OCI-LY7 (cell line): ENCODE data around the gene MTHFD2L. TPM values are rescaled to one million over a fixed set of nuclear protein-coding genes. Genes with fewer than 3 reads are reported as not detected.

ENCODE experiments used
- BruUV-seq: library from RNA; stranded (reverse); fragments of 400-500 nt; replicated peaks from 2 replicates; lab custom pipeline; 2021; lab: Mats Ljungman, UMichigan
- CTCF ChIA-PET: fragments of 300-600 bp; sonication (Branson Sonifier 250); formaldehyde crosslinking; loops from one replicate; lab custom pipeline; 2022; ENCODE audit warnings: antibody characterized with exemption; ENCODE audit not compliant: unreplicated experiment; lab: Charles Lee
- POLR2A ChIA-PET: fragments of 300-600 bp; sonication (Branson Sonifier 250); formaldehyde crosslinking; loops from one replicate; lab custom pipeline; 2022; ENCODE audit warnings: antibody characterized with exemption; lab: Charles Lee
- DNase-seq: peaks from one replicate; pipeline ENCODE4 v3.0.0-alpha.2; 2015; ENCODE audit warnings: low spot score
- H2AFZ ChIP-seq: fragments of 200-600 bp; sonication (generic), shearing (Covaris generic); 2 replicates; pipeline ENCODE4 v1.6.1; 2014; ENCODE audit warnings: mild to moderate bottlenecking, antibody characterized with exemption, low read length, moderate library complexity
- H3K27ac ChIP-seq: fragments of 200-600 bp; sonication (generic); 2 replicates; pipeline ENCODE4 v1.5.1; 2014; ENCODE audit warnings: mixed run types, low read depth, mild to moderate bottlenecking, moderate library complexity, low read length, inconsistent platforms; ENCODE audit not compliant: poor library complexity, severe bottlenecking
- H3K36me3 ChIP-seq: fragments of 200-600 bp; sonication (generic); 2 replicates; pipeline ENCODE4 v1.6.1; 2014; ENCODE audit warnings: mild to moderate bottlenecking, antibody characterized with exemption, low read length, moderate library complexity, mixed read lengths; ENCODE audit not compliant: insufficient read depth
- H3K4me1 ChIP-seq: fragments of 200-600 bp; sonication (generic); 2 replicates; pipeline ENCODE4 v1.5.1; 2014; ENCODE audit warnings: mild to moderate bottlenecking, low read length; ENCODE audit not compliant: insufficient read depth, poor library complexity, severe bottlenecking
- H3K4me2 ChIP-seq: fragments of 200-600 bp; sonication (generic); 2 replicates; pipeline ENCODE4 v1.6.1; 2014; ENCODE audit warnings: mild to moderate bottlenecking, low read length
- H3K4me3 ChIP-seq: fragments of 200-600 bp; sonication (generic); 2 replicates; pipeline ENCODE4 v1.5.1; 2014; ENCODE audit warnings: mild to moderate bottlenecking, low read depth, low read length; ENCODE audit not compliant: poor library complexity, severe bottlenecking
- H3K79me2 ChIP-seq: fragments of 200-600 bp; sonication (generic); 2 replicates; pipeline ENCODE4 v1.6.1; 2016; ENCODE audit warnings: low read depth, mild to moderate bottlenecking, low read length, moderate library complexity, mixed read lengths; ENCODE audit not compliant: insufficient read depth
- H3K9me2 ChIP-seq: fragments of 200-600 bp; sonication (generic); 2 replicates; pipeline ENCODE4 v1.6.1; 2016; ENCODE audit warnings: mild to moderate bottlenecking, low read length, mixed read lengths; ENCODE audit not compliant: insufficient read depth
- H3K9me3 ChIP-seq: fragments of 200-600 bp; sonication (generic); 2 replicates; pipeline ENCODE4 v1.6.1; 2014; ENCODE audit warnings: mild to moderate bottlenecking, mixed run types, low read length, mixed read lengths
- H4K20me1 ChIP-seq: fragments of 200-600 bp; sonication (generic); 2 replicates; pipeline ENCODE4 v1.6.1; 2014; ENCODE audit warnings: mild to moderate bottlenecking, antibody characterized with exemption, low read length, moderate library complexity, mixed read lengths; ENCODE audit not compliant: insufficient read depth
- EZH2phosphoT487 ChIP-seq: fragments of 200-600 bp; sonication (generic); IDR thresholded peaks from 2 replicates; pipeline ENCODE4 v1.6.1; 2018; ENCODE audit warnings: low read depth, borderline replicate concordance, mild to moderate bottlenecking, mixed run types, antibody characterized with exemption, low read length, moderate library complexity, mixed read lengths
- intact Hi-C: fragments of 100-400 bp; cut with micrococcal nuclease; formaldehyde crosslinking; loops from one replicate; pipeline ENCODE4 v1.10.0; 2022; ENCODE audit not compliant: unreplicated experiment
- total RNA-seq, 2 experiments: library from RNA; depleted of rRNA in 1 of 2; stranded (reverse); fragments of >200 nt in 1 of 2; shearing (Covaris generic) in 1 of 2; gene quantifications; 2 replicates each; pipeline ENCODE4 v1.2.3, GENCODE V29; 2014 to 2022
- TF ChIP-seq, protein P1 (sequence below): fragments of 200-600 bp; sonication (generic); conservative IDR thresholded peaks from 2 replicates; pipeline ENCODE4 v1.5.1; 2014; ENCODE audit warnings: mild to moderate bottlenecking, antibody characterized with exemption, low read length, moderate library complexity, mixed read lengths

Gene MTHFD2L
- total RNA-seq, 2 experiments from 2014 or later = 18.7 to 18.9 TPM

- BruUV-seq = no TSS peak
- TF ChIP-seq EZH2phosphoT487 = no peak
- TF ChIP-seq, protein P1, sequence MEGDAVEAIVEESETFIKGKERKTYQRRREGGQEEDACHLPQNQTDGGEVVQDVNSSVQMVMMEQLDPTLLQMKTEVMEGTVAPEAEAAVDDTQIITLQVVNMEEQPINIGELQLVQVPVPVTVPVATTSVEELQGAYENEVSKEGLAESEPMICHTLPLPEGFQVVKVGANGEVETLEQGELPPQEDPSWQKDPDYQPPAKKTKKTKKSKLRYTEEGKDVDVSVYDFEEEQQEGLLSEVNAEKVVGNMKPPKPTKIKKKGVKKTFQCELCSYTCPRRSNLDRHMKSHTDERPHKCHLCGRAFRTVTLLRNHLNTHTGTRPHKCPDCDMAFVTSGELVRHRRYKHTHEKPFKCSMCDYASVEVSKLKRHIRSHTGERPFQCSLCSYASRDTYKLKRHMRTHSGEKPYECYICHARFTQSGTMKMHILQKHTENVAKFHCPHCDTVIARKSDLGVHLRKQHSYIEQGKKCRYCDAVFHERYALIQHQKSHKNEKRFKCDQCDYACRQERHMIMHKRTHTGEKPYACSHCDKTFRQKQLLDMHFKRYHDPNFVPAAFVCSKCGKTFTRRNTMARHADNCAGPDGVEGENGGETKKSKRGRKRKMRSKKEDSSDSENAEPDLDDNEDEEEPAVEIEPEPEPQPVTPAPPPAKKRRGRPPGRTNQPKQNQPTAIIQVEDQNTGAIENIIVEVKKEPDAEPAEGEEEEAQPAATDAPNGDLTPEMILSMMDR = no peak
- Histone ChIP-seq H3K79me2 (no peaks in the 10 kb centered on the region), H4K20me1 (no peaks in the 10 kb centered on the region), H3K9me3 (no peaks in the 10 kb centered on the region), H3K9me2 (no peaks in the 10 kb centered on the region), H3K36me3 (no peaks in the 10 kb centered on the region), H3K4me2 (no peak overlapping the region), H2AFZ (no peak overlapping the region), H3K4me1 (no peaks in the 10 kb centered on the region), H3K27ac (no peak overlapping the region), H3K4me3 (no peak overlapping the region)
- intact Hi-C loops = no loop called here
- ChIA-PET CTCF (no interaction called here), POLR2A (interaction anchor here (0.6 to 1.0 kb wide), 2 partner anchors 14 to 1859 kb away, joined by 3 read pairs; no protein-coding TSS in a partner anchor)
- no peak for DNase-seq
These were observed 48.6 kb upstream of the MTHFD2L start for GRCh38 chr4:74109116-74109869.

GRCh38 chr4:74109870-74110605 lies 47.9 kb upstream of the MTHFD2L start:
- intact Hi-C loops = no loop called here
- POLR2A ChIA-PET = no interaction called here
- no peaks in the 10 kb centered on the region for H4K20me1 ChIP-seq
- H3K27ac ChIP-seq = no peak overlapping the region
- TF ChIP-seq, protein P1 = no peak
- TF ChIP-seq EZH2phosphoT487 = no peak
- no peaks in the 10 kb centered on the region for H3K79me2 ChIP-seq
- H3K4me3 ChIP-seq = no peak overlapping the region
- CTCF ChIA-PET = no interaction called here
- no peak for DNase-seq
- no peaks in the 10 kb centered on the region for H3K9me2 ChIP-seq
- no peaks in the 10 kb centered on the region for H3K9me3 ChIP-seq
- H3K4me1 ChIP-seq = no peaks in the 10 kb centered on the region
- H3K36me3 ChIP-seq = no peaks in the 10 kb centered on the region
- no peak overlapping the region for H2AFZ ChIP-seq
- H3K4me2 ChIP-seq = no peak overlapping the region
- no TSS peak for BruUV-seq
